HG02623 (cell line): ENCODE results near the gene DEGS2.

Source experiments
- ATAC-seq: cut with Tn5 transposase; IDR thresholded peaks from one replicate; pipeline ENCODE4 v1.9.1; 2021; ENCODE audit warnings: moderate library complexity; ENCODE audit not compliant: unreplicated experiment

The DEGS2 gene

DNA sequence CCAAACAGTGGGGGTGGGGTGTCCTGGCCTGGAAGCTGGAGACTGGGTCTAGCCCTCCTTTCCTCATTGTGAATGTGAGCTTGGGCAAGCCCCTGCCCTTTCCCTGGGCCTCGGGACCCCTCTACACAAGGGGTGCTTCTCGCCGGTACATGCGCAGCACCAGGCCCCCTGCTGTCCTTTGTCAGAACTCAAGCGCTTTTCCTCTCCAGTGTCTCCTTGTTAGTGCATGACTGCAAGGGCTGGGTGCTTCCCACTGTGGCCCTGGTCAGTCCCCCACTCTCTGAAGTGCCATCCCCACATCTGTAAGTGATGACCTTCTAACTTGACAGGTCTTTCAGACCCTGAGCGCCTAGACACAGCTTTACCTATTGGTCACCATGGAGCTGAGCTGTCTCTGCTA is 44.2 kb downstream of the DEGS2 start:
- ATAC-seq, result no peak

- no peak for ATAC-seq
Measured at GRCh38 chr14:100114109-100114765, 45.2 kb downstream of the DEGS2 start.

DNA sequence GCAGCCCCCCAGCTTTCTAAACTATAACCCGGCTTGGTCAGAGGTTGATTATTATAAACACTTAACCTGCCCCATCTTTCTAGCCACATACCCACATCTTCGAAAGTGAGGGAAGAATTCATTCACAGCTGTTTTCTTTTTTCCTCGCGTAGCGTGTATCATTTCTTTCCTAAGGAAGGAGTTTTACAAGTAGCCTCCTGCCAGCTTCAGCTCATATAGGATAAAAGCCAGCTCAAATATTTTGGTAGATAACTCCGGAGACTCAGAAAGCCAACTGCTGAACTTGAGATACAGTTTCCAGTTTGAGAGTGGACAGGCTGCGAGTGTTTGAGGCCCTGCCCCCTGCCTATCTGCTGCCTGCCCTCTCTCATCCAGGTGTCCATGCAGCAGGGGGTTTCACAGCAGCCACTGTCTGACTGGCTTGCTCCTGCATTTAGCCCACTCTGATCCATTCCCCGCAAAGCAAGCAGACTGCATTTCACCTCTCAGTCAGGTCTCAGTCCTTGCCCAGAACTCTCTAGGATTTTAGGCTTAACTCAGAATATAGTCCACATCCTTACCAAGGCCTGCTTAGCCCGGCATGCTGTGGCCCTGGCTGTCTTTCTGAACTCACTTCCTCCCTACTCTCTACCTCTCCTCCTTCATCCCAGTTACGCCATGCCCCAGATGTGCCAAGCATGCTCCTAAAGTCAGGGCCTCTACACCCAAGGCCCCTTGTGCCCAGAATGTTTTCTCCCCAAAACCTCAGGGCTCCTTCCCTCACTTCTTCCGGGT is 47.3 kb downstream of the DEGS2 start:
- no peak for ATAC-seq

GRCh38 chr14:100110816-100111215 is 48.6 kb downstream of the DEGS2 start:
- ATAC-seq, result no peak

GRCh38 chr14:100109594-100109955 is 49.9 kb downstream of the DEGS2 start:
- ATAC-seq, result no peak

- ATAC-seq, result no peak
Measured at GRCh38 chr14:100108840-100109593, 50.4 kb downstream of the DEGS2 start.

GRCh38 chr14:100108042-100108825 is 51.2 kb downstream of the DEGS2 start:
- peak; percentile 57 for ATAC-seq

DNA sequence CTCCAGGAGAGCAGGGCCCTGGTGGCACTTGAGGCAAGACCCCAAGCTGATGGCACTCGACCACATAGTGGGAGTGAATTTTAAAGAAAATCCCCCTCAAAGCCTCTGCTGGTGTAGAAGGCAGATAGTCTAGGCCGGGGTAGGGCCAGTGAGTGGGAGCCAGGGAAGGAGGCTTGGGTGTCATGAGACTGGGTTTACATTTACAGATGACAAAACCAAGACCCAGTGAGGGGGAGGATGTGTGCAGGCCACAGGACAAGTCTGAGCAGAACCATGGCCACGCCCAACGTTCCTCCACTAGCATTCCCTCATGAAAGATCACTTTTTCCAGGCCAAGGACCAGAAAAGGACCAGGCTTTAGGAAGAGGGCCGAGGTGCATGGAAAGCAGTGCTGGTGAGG is 52.2 kb downstream of the DEGS2 start:
- no peak for ATAC-seq

DNA sequence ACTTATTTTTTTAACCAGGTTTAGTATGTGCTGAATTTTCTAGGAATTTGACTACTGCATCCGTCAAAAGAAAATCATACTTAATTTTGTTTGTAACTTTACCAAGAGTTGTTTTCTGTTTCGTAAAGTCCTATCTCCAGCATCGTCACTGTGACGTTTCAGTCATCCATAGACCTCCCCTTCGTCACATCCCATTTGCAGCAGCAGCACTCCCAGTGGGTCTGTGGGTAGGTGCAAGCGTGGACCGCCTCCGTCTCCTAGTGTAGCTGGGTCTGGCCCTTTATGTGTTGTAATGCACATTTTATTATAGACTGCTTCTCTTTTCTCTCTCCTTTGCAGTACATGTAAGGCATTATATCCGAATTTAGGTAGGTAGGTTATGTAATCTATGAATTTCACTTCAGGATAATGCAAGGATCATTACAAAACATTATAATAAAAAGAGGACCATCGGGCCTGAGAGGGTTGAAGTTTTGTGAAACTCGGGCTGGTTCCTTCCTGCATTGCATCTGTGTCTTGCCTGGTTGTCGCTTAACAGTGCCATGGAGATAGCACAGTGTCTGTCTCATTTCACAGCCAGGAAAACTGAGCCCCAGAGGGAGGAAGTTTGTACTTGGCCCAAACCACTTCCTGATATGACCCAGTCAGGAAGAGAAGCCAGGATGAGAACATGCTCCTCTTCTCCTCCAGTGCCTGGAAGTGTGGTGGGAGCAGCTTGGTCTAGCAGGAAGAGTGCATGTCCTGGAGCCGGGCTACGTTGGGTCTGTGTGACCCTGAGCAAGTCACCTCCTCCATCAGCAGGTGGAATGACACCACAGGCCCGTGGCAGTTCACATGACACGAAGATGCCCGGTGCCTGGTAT is 53.0 kb downstream of the DEGS2 start:
- no peak for ATAC-seq

GRCh38 chr14:100105357-100106169 is 53.9 kb downstream of the DEGS2 start:
- no peak for ATAC-seq

- ATAC-seq, result no peak
Measured at GRCh38 chr14:100104523-100105300, 54.7 kb downstream of the DEGS2 start.

DNA sequence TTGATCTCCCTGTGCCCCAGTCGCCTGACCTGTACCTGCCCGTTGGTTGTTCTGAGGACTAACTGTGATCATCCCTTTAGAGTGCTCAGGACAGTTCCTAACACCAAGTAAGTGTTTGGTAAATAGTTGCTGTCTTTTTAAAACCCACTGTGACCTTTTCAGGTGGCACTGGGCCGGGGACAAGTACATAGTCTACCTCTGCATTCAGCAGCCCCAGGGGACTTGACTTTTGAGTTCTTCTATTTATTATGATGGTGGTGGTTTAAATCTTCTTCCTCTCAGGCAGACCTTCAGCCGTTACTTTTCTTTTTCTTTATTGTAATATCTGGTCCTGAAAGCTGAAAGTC is 55.5 kb downstream of the DEGS2 start:
- ATAC-seq, result no peak

DNA sequence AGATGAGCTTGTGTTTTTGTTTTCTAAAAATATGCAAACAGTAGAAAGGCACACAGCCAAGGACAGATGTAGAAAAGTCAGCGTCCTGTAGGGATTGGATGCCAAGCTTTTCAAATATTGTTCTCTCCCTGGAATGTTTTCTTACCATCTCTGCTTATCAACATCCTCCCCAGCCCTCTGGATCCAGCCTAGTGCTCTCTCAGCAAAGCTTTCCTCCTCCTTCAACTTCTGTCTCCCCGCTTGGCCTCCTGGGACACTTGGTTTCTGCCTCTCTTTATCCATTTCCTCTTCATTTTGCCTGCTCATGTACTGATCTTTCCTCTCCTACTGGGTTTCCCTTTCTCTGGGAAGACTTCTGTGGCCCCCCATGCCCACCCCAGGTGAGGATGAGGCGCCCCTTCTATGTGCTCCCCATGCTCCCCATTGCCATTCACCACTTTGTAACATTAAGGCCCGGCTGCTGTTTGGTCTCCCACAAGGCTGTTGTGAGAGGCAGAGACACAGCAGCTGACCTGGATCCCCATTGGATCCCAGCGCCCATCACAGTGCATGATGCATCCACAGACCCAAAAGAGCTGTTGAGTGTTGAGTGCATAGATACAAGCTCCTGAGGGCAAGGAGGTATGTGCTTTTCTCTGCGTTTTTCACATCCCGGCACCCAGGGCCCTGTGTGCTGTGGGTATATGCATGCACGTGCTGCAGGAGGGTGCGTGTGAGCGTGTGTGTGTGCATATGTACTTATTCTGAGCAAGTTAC is 56.0 kb downstream of the DEGS2 start:
- no peak for ATAC-seq

DNA sequence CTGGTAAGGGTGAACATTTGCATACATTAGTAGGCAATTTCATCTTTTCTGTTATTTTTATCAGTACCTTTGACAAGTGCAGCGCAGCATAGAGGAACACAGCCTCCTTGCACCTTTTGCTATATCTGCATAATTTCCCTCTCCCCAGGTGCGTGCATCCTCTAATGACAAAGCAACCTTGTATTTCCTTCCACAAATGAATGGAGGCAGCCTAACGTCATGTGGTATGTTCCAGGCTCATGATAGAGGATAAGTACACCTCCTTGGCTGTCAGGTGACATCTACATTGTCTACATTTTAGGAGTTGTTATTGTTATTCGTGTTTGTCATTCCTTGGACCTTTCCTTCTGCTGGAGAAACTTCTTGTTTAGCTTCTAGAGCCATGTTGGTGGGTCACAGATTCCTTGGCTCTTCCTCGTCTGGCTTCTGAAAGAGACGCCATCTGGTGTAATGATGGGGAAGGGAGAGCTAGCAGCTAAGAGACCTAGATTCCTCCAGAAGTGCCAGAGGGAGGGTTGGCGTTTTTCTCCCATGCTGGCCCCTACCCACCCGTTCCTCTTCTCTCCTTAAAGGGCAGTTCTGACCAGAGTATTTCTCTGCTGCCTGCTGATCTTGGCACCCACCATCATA is 57.2 kb downstream of the DEGS2 start:
- ATAC-seq, result no peak

DNA sequence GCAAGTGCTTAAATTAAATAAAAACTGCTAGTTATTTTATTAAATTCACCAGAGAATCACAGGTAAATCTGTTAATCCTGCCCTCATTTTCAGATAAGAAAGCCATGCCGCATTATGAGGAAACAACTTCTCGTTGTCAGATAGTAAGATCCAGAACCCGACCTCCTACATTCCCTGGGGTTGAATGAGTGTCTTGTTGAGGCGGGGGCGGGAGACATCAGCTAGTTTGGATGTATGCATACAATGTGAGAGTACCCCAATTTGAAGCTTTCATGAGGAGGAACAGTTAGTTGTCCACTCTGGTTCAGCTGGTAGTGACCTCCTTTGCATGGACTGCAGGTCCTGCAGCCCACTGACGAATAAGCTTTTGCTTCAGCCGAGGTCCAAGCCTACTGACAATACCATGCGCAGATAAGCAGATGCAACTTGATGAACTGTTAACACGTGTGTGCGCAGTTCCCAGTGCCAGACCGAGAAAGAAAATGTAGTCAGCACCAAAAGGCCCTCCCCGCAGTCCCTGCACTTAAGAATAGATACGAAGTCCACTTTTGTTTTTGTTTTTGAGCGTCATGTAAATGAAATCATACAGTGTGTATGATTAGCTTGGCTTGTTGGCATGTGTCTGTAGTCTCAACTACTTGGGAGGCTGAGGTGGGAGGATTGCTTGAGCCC is 59.3 kb downstream of the DEGS2 start:
- no peak for ATAC-seq

DNA sequence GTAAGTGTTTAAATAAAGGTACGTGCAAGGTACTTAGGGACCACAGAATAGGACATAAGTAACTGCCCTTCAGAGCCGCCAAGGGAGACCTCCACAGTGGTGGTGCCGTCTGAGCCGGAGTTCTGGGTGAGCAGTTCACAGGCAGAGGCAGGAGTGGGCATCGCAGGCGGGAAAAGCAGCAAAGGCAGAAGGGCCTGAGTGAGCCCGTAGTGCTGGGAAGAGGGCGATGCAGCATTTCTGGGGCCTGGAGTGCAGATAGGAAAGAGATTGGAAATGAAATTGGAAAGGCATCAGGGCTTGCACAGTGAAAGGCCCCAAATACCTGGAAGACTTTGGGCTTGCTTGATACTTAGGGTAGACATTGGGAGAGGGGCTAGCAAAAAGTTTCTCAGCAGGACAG is 61.3 kb downstream of the DEGS2 start:
- no peak for ATAC-seq

GRCh38 chr14:100096656-100097055 is 62.8 kb downstream of the DEGS2 start:
- ATAC-seq, result no peak
